GM21529 (cell line): ENCODE results near the gene ARHGAP15.

Experiments used
- ATAC-seq: cut with Tn5 transposase; IDR thresholded peaks from one replicate; pipeline ENCODE4 v1.9.1; 2021; ENCODE audit not compliant: unreplicated experiment

ARHGAP15 gene

GRCh38 chr2:143736904-143737303 is 607.7 kb downstream of the ARHGAP15 start:
- no peak for ATAC-seq

GRCh38 chr2:143740431-143740830 is 611.2 kb downstream of the ARHGAP15 start:
- ATAC-seq, result no peak

- no peak for ATAC-seq
Measured at GRCh38 chr2:143741205-143741604, 612.0 kb downstream of the ARHGAP15 start.

DNA sequence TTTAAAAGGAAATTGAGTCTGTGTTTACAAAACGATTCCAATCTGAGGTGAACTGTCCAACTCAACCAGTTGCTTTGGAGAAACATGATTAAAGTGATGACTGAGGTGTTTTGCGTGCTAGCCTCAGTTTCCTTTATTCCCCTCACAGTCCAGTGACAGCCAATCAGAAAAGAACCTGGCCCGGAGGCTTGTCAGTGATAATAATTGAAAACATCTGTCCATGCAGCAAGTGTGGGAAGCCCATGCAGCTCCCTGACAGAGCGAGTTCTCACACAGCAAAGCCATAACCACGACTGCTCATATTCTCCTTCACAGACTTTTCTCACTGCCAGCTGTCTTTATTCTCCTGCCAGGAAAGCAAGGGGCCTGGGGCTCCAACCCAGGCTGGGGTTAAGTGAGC is 613.4 kb downstream of the ARHGAP15 start:
- ATAC-seq, result no peak

DNA sequence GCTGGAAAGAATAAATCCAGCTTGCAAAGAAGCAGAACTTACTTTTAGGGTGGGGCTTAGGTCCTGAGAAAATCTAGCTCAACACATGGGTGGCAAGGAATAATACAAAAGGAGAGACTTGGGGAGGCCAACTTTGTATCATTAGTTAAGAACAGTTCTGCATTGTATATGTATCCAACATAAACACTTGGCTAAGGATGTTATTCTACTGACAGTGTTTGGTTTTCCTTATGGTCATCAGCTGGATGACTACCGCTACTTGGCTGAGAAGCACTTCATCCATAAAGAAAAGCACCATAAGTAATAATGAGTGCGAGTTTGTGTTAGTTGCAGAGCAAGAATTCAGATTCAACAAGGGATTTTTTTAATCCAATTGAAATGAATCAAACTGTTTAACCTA is 614.9 kb downstream of the ARHGAP15 start:
- no peak for ATAC-seq

GRCh38 chr2:143745060-143745459 is 615.8 kb downstream of the ARHGAP15 start:
- no peak for ATAC-seq

DNA sequence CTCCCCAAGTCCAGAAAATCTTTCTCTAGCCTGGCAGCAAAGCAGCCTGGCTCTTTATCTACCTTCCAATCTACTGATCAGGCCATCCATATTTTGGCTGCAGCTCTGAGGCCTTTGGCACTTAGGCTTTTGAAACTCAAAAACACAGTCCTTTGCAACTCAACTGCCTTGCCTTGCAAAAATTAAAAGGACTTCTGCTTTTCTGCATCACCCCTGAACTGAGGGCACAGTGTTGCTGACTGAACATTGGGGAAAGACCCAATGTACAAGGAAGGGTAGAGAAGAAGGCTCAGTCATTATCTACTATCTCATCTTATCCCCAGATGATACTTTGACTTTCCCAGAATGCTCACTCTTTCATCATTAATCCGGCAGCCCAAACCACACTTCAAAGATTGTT is 625.5 kb downstream of the ARHGAP15 start:
- no peak for ATAC-seq

DNA sequence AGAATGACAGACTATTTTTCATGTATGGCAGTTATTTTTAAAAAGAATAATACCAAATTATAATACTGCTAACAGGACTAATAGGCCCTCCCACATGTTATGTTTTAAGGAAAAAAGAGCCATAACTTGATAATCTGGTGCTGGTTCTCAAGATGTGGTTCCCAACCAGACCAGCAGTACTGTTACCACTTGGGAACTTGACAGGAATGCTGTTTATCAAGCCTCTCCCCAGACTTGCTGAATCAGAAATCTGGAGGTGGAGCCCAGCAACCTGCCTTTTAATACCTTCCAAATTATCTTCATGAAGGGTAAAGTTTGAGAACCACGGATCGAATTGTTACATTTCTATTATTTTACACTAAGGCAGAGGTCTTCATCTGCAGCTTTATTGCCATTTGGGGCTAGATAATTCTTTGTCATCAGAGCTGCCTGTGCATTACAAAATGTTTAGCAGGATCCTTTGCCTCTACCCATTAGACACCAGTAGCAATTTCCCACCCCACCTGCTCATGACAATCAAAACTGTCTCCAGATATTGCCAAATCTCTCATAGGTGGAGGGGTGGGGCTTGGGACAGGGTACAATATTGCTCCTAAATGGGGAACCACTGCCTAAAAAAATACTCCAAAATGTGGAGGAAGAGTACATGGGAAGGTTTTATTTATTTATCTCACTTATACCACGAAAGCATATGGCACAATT is 629.6 kb downstream of the ARHGAP15 start:
- ATAC-seq, result no peak

- no peak for ATAC-seq
Measured at GRCh38 chr2:143759455-143759854, 630.2 kb downstream of the ARHGAP15 start.

GRCh38 chr2:143762176-143762928 is 633.1 kb downstream of the ARHGAP15 start:
- no peak for ATAC-seq

DNA sequence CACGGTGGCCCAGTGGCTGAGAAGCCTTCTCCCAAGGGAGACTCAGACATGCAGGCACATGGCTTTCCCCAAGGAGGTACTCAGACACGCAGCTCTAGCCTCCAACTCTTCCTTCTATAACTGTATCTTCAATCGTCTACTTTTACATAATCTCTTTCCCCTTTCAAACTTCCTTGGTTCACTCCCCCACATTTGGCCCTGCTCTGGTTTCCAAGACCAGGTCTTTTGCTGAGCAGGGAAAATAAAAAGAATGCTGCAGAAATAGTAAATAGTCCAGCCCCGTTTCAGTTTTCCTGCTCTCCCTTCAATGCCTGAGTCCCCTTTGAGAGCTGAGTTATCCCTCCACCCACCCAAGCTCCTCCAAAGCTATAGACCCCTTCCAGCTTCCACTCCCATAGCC is 635.0 kb downstream of the ARHGAP15 start:
- no peak for ATAC-seq

- ATAC-seq, result no peak
Measured at GRCh38 chr2:143764706-143765105, 635.5 kb downstream of the ARHGAP15 start.

DNA sequence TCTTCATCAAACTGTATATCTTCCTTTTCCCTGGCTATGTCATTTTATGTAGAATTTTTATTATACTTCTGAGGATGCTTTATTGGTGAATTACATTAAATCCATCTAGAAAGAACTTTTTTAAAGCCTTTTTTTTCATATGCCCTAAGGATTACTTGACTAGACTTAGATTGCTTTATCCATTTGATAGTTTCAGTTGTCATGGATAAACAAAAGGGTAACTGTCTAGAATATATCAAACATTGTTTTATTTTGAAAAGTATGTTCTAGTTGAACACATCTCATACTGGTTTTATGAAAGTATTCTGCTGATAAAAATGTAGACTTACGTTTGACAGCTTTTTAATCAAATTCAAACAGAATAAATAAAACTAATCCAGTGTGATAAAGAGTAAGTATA is 639.8 kb downstream of the ARHGAP15 start:
- no peak for ATAC-seq

GRCh38 chr2:143771939-143772338 is 642.7 kb downstream of the ARHGAP15 start:
- no peak for ATAC-seq

- no peak for ATAC-seq
Measured at GRCh38 chr2:143776526-143777297, 647.5 kb downstream of the ARHGAP15 start.

GRCh38 chr2:143779021-143779420 is 649.8 kb downstream of the ARHGAP15 start:
- ATAC-seq, result no peak

DNA sequence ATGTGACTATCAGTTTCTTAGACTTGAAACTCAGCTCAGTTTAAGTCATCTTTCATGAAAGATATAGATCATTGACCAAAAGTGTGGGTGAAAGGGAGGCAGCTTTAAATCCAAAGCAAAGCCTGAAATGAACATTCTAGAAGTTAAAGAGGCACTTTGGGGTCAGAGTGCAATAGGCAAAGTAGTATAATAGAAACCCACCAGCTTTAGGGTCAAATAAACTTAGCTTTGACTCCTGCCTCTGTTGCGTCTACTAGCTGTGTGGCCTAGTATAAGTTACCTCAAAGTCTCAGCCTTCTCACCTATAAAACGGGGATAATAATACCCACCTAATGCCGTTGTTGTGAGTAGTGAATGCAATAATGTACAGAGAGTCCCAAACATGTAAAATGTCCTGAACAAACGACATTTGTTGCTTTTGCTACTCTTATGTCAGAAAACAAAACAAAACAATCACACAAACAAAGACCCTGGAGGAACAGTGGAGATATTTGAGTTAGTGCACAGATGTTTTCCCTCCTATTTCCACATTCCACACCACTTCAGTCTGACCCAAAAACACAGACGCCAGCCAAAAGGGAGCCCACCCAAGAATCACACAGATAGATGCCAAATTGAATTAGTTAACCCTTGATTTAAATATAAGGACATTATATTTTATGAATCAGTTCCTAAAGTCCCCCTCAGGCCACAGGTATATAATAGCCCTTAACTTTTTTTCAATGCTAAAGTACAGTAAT is 657.0 kb downstream of the ARHGAP15 start:
- ATAC-seq, result no peak

DNA sequence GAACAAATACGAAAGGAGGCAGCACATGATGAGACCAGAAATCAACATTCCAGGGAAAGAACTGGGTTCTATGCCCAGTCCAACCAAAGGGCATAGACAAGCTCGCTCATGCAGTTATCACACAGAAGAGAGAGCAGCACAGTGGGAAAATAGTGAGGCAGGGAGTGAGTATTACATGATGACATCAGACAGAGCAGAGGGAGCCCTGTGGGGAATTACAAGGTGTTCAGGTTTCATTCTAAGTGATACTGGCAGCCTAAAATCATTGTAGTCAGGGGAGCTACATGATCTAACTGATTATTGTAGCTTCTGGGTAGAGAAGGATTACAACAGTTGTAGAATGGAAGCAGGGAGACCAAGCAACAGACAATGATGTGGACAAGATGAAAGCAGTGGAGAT is 658.5 kb downstream of the ARHGAP15 start:
- ATAC-seq, result no peak

DNA sequence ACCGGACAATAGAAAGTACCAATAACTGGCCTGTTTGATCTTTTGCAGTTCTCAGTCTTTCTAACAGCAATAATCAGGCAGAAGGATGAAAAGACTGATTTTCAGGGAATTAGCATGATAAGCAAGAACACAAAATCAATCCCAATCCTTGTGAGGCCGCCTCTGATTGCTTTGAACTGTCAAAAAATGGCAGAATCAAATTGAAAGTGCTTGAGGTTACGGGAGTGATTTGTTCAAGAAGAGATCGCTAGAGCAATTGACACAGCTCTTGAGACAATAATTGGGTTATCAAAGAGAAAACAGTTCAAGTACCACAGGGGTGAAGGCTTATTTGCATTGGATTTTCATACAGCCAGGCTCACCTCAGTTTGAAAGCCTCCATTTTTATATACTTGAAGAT is 663.4 kb downstream of the ARHGAP15 start:
- no peak for ATAC-seq

GRCh38 chr2:143793381-143793780 is 664.2 kb downstream of the ARHGAP15 start:
- no peak for ATAC-seq

- no peak for ATAC-seq
Measured at GRCh38 chr2:143796051-143796450, 666.8 kb downstream of the ARHGAP15 start.
